ENCODE data around the gene ETV1. TPM values are rescaled to one million over a fixed set of nuclear protein-coding genes. Genes with fewer than 3 reads are reported as not detected.

Gene ETV1
- total RNA-seq, 1 experiment from 2014 or later = 68.5 TPM

DNA sequence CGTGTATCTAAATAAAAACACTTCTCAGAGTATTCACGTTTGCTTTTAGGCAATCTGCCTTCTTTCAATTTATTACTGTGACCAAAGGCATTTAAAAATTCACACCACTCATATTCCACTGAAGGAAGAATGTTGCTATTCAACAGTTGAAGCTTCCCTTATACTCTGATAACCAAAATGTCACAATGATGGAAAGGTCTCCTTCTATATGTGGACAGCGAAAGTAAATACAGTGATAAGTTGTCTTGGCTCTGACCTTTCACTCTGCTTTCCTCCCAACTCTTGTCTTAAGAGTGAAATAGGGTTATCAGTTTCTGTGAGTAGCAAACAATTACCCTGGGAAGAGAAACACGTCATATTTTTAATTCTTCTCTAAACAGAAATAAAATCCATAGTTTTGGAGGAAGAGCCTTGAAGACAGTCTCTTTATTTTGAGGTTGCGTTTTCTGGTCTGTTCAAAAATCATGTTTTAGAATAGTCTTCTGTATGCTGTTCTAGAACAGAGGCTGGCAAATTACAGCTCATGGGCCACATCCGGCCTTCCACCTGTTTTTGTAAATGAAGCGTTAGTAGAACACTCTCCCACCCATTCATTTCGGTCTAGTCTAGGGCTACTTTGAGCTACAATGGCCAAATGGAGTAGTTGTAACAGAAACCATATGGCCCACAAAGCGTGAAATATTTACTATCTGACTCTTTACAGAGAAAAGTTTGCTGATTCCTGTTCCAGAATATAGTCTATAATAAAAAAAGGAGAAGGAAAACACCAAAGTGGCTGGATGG is 41.3 kb downstream of the ETV1 start:
- H3K4me3 Mint-ChIP-seq = no peak overlapping the region
- Histone ChIP-seq H3K27me3 (ENCODE audit: insufficient read depth, low read length) (no peaks in the 10 kb centered on the region), H4K5ac (ENCODE audit: insufficient read length, low read depth, low read length) (no peak overlapping the region), H3K9me3 (ENCODE audit: control insufficient read depth, low read depth, low read length) (no peaks in the 10 kb centered on the region), H2BK120ac (ENCODE audit: low read depth, low read length, poor library complexity, severe bottlenecking) (no peak overlapping the region), H3K79me1 (ENCODE audit: insufficient read depth, low read depth, low read length, poor library complexity, severe bottlenecking) (no peaks in the 10 kb centered on the region), H2AFZ (ENCODE audit: low read length) (no peak overlapping the region), H3T11ph (ENCODE audit: low read length) (no peak overlapping the region), H3K4ac (ENCODE audit: low read depth, low read length) (no peak overlapping the region), H3K9ac (ENCODE audit: extremely low read depth, insufficient read length, low read length) (no peak overlapping the region), H2AK5ac (ENCODE audit: insufficient read length, low read length) (no peak overlapping the region), H4K8ac (replicated peaks; ENCODE audit: insufficient read length, low read depth, low read length) (no peak overlapping the region), H3K56ac (ENCODE audit: insufficient read length, low read depth, low read length) (no peak overlapping the region), H3K23ac (ENCODE audit: insufficient read length, low read depth, low read length) (no peak overlapping the region), H3K18ac (ENCODE audit: insufficient read length, low read depth, low read length) (no peak overlapping the region), H2BK12ac (ENCODE audit: insufficient read length, low read depth, low read length) (no peak overlapping the region), H3K14ac (ENCODE audit: insufficient read depth, low read length) (no peak overlapping the region), H3K79me2 (ENCODE audit: insufficient read depth, low read length) (no peaks in the 10 kb centered on the region), H4K91ac (ENCODE audit: insufficient read length, low read depth, low read length) (no peak overlapping the region), H4K20me1 (ENCODE audit: control insufficient read depth, insufficient read depth, insufficient read length) (no peaks in the 10 kb centered on the region), H3K27ac (ENCODE audit: insufficient read length, low read depth, low read length) (no peak overlapping the region), H3K4me2 (ENCODE audit: insufficient read depth, insufficient read length, low read length) (no peak overlapping the region), H3K23me2 (ENCODE audit: insufficient read length, low read depth, low read length, poor library complexity, severe bottlenecking) (no peaks in the 10 kb centered on the region), H3K4me1 (ENCODE audit: insufficient read depth, low read length) (peaks cover 4% of the 10 kb centered on the region; the same call in 1 of the 2 replicates), H2BK20ac (ENCODE audit: low read depth, low read length, poor library complexity, severe bottlenecking) (no peak overlapping the region), H2BK5ac (ENCODE audit: insufficient read length, low read length) (no peak overlapping the region), H2BK15ac (ENCODE audit: low read depth, low read length) (no peak overlapping the region)
- no CpG with 5 or more reads among the region's 9 CpGs for WGBS (ENCODE audit: extremely low coverage, insufficient read length, low lambda C conversion rate)
- H3K9me3 Mint-ChIP-seq = no peaks in the 10 kb centered on the region
- TF ChIP-seq, protein P1, sequence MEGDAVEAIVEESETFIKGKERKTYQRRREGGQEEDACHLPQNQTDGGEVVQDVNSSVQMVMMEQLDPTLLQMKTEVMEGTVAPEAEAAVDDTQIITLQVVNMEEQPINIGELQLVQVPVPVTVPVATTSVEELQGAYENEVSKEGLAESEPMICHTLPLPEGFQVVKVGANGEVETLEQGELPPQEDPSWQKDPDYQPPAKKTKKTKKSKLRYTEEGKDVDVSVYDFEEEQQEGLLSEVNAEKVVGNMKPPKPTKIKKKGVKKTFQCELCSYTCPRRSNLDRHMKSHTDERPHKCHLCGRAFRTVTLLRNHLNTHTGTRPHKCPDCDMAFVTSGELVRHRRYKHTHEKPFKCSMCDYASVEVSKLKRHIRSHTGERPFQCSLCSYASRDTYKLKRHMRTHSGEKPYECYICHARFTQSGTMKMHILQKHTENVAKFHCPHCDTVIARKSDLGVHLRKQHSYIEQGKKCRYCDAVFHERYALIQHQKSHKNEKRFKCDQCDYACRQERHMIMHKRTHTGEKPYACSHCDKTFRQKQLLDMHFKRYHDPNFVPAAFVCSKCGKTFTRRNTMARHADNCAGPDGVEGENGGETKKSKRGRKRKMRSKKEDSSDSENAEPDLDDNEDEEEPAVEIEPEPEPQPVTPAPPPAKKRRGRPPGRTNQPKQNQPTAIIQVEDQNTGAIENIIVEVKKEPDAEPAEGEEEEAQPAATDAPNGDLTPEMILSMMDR (conservative IDR thresholded peaks at IDR 0.05) = no peak
- peaks cover 0 to 24% (median 8%) of the 10 kb centered on the region in 3 experiments; a peak in 6 of 7 replicates for H3K36me3 Mint-ChIP-seq (ENCODE audit: insufficient read depth in 1 of 3, low read depth in 3 of 3)
- H3K27ac Mint-ChIP-seq = 0 out of 7 replicates have a peak overlapping the region, but pooled peaks of 1 of the 3 experiments have one; percentile 43
- no peak for DNase-seq
- H3K27me3 Mint-ChIP-seq (ENCODE audit: low read depth) = no peaks in the 10 kb centered on the region
- peaks cover 20 to 22% of the 10 kb centered on the region in 2 experiments for H3K4me1 Mint-ChIP-seq
